Osteoblast (primary cell): ENCODE data around the gene ASF1A. TPM values are rescaled to one million over a fixed set of nuclear protein-coding genes. Genes with fewer than 3 reads are reported as not detected.

Experiments used
- DNase-seq: peaks from one replicate; pipeline ENCODE4 v3.0.0; 2011; ENCODE audit warnings: low spot score, mixed read lengths; ENCODE audit not compliant: insufficient read length; ENCODE audit errors: missing footprints
- H2AFZ ChIP-seq: 2 replicates; pipeline ENCODE4 v1.6.0; 2011; ENCODE audit warnings: mild to moderate bottlenecking, low read length
- H3K27ac ChIP-seq: 2 replicates; pipeline ENCODE4 v1.5.1; 2011; ENCODE audit warnings: mild to moderate bottlenecking, low read depth, low read length, moderate library complexity
- H3K27me3 ChIP-seq: 2 replicates; pipeline ENCODE4 v1.6.0; 2012; ENCODE audit warnings: mild to moderate bottlenecking, control low read depth, inconsistent platforms, low read length, moderate library complexity; ENCODE audit not compliant: insufficient read depth
- H3K36me3 ChIP-seq: 2 replicates; pipeline ENCODE4 v1.5.1; 2011; ENCODE audit warnings: mild to moderate bottlenecking, low read length, control low read depth, moderate library complexity; ENCODE audit not compliant: insufficient read depth
- H3K4me1 ChIP-seq: 2 replicates; pipeline ENCODE4 v1.5.1; 2011; ENCODE audit warnings: mild to moderate bottlenecking, low read length, control low read depth, moderate library complexity; ENCODE audit not compliant: insufficient read depth
- H3K4me2 ChIP-seq: 2 replicates; pipeline ENCODE4 v1.6.0; 2011; ENCODE audit warnings: mild to moderate bottlenecking, low read length; ENCODE audit not compliant: insufficient read depth
- H3K4me3 ChIP-seq: fragments of 200-600 bp; sonication (generic); 3 replicates; pipeline ENCODE4 v1.5.1; 2012; ENCODE audit warnings: mild to moderate bottlenecking, low read length, inconsistent platforms; ENCODE audit not compliant: insufficient read depth
- H3K79me2 ChIP-seq: 2 replicates; pipeline ENCODE4 v1.6.0; 2012; ENCODE audit warnings: mild to moderate bottlenecking, low read length, control low read depth, inconsistent platforms; ENCODE audit not compliant: insufficient read depth
- H3K9me3 ChIP-seq: 2 replicates; pipeline ENCODE4 v1.5.1; 2011; ENCODE audit warnings: low read depth, low read length, control low read depth
- H4K20me1 ChIP-seq: 2 replicates; pipeline ENCODE4 v1.6.0; 2012; ENCODE audit warnings: mild to moderate bottlenecking, low read length, control low read depth; ENCODE audit not compliant: insufficient read depth
- CTCF ChIP-seq: IDR thresholded peaks from 2 replicates; pipeline ENCODE4 v1.5.1; 2011; ENCODE audit warnings: mild to moderate bottlenecking, low read depth, low read length, moderate library complexity; ENCODE audit errors: extremely low read depth
- total RNA-seq: library from RNA; depleted of rRNA; stranded (reverse); fragments of >200 nt; gene quantifications from 2 replicates; pipeline ENCODE4 v1.2.3, GENCODE V29; 2012

Gene ASF1A
- total RNA-seq, 1 donor, result 15.2 TPM

GRCh38 chr6:118933855-118934460 lies 40.0 kb downstream of the ASF1A start:
- Histone ChIP-seq H3K4me3 (peak overlapping the region; percentile 95), H3K9me3 (no peaks in the 10 kb centered on the region), H3K27me3 (no peaks in the 10 kb centered on the region), H2AFZ (peak overlapping the region; percentile 5), H3K79me2 (peaks cover 20% of the 10 kb centered on the region), H3K27ac (no peak overlapping the region), H3K4me2 (peak overlapping the region; percentile 73), H4K20me1 (peaks cover 3% of the 10 kb centered on the region), H3K36me3 (peaks cover 4% of the 10 kb centered on the region), H3K4me1 (peaks cover 9% of the 10 kb centered on the region)
- DNase-seq, result no peak
- no peak for TF ChIP-seq CTCF

DNA sequence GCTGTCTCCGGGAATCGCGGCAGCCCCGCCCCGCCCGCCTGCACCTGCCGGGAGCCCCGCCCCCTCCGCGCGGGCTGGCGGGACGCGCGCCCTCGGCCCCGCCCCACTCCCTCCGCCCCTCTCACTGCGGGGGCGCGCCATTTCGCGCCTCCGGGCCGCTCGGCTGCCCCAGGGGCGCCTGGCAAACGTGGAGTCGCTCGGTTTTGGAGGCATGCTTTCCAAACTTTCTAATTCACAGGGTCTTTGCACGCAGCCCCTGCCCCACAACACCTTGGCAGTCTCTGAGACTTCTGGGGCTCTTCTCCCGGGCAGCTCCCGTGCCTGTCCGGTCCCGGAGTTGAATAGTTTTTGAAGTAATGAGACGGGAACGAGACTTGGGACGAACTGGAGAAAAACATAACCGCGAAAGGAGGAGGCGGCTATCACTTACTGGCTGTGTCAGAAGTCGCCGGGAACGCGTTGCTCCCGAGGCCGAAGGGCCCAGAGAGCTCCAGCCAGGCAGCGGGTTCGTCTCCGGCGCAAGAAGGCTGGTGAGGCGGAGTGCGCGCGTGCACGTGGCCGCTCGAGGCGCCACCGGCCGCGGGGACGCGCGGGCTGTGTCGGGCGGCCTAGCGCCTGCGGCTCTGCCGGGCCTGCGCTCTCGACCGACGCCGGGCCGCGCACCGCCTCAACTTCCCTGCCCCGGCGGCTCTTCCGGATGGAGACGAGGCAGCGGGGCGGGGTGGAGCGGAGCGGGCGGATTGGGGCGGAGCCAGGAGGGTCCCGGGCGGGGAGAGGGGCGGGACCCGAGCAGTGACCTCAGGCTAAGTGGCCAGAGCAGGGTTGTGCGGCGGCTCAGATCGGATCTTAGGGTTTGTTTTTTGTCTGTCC lies 40.7 kb downstream of the ASF1A start, which contains the start of gene MCM9:
Gene MCM9 (minus strand): TSS at position 699 of the 870 bp plus-strand sequence. CDS start 3,436 bp downstream, outside the sequence.
- Histone ChIP-seq H2AFZ (peak within 1 kb of the TSS; percentile 99), H3K9me3 (no peaks in the 10 kb centered on the region), H3K79me2 (peaks cover 20% of the 10 kb centered on the region), H3K27ac (peak within 1 kb of the TSS; percentile 76), H3K4me2 (peak within 1 kb of the TSS; percentile 81), H3K27me3 (no peaks in the 10 kb centered on the region), H3K4me3 (peak within 1 kb of the TSS; percentile 95), H4K20me1 (peaks cover 3% of the 10 kb centered on the region), H3K36me3 (peaks cover 4% of the 10 kb centered on the region), H3K4me1 (peaks cover 9% of the 10 kb centered on the region)
- peak; percentile 98 for DNase-seq
- no peak for TF ChIP-seq CTCF

DNA sequence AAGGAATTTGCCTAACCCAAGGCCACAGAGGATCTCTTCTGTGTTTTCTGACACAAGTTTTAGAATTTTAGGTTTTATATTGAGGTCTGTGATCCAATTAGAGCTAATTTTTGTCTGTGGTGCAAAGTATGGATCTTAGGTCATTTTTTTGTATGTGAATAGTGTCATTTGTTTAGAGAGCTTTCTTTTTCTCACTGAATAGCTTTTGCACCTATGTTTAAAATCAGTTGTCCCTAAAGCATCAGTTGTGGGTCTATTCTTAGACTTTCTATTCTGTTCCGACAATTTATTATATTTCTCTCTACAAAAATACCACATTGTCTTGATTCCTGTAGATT lies 41.3 kb downstream of the ASF1A start:
- Histone ChIP-seq H3K27ac (peak overlapping the region; percentile 54), H3K9me3 (no peaks in the 10 kb centered on the region)

More for the DNA sequence above, 41.3 kb downstream of the ASF1A start:
- DNase-seq, result no peak
- TF ChIP-seq CTCF, result no peak
- H3K4me3 ChIP-seq, result peak overlapping the region; percentile 95
- peaks cover 3% of the 10 kb centered on the region for H4K20me1 ChIP-seq
- no peaks in the 10 kb centered on the region for H3K27me3 ChIP-seq
- peak overlapping the region; percentile 92 for H2AFZ ChIP-seq
- H3K4me1 ChIP-seq, result peaks cover 9% of the 10 kb centered on the region
- peaks cover 3% of the 10 kb centered on the region for H3K36me3 ChIP-seq
- H3K79me2 ChIP-seq, result peaks cover 20% of the 10 kb centered on the region
- H3K4me2 ChIP-seq, result peak overlapping the region; percentile 81
